BE2C (cell line): Measurements from ENCODE around the gene FETUB.
"Not testable (repeated sequence)": the region's sequence is repeated elsewhere in the genome, so short reads cannot be mapped to it uniquely, and the experiment has no call there.

Source experiments
- DNase-seq: peaks from one replicate; pipeline ENCODE4 v3.0.0-alpha.2; 2020
- H3K27me3 ChIP-seq: fragments of 250-450 bp; sonication (Bioruptor Pico); 2 replicates; pipeline ENCODE4 v1.5.1; 2020; ENCODE audit warnings: mild to moderate bottlenecking
- H3K36me3 ChIP-seq: fragments of 250-450 bp; sonication (Bioruptor Pico); 2 replicates; pipeline ENCODE4 v1.5.1; 2020; ENCODE audit warnings: mild to moderate bottlenecking
- H3K4me1 ChIP-seq: fragments of 250-450 bp; sonication (Bioruptor Pico); 2 replicates; pipeline ENCODE4 v1.5.1; 2020
- H3K4me3 ChIP-seq: 2 replicates; pipeline ENCODE4 v1.5.1; 2011; ENCODE audit warnings: low read depth, low read length
- H3K9me3 ChIP-seq: fragments of 250-450 bp; sonication (Bioruptor Pico); 2 replicates; pipeline ENCODE4 v1.5.1; 2020
- TF ChIP-seq, protein P1 (sequence below): IDR thresholded peaks from 2 replicates; pipeline ENCODE4 v1.5.1; 2012; ENCODE audit warnings: mild to moderate bottlenecking, low read depth, low read length

FETUB gene

DNA sequence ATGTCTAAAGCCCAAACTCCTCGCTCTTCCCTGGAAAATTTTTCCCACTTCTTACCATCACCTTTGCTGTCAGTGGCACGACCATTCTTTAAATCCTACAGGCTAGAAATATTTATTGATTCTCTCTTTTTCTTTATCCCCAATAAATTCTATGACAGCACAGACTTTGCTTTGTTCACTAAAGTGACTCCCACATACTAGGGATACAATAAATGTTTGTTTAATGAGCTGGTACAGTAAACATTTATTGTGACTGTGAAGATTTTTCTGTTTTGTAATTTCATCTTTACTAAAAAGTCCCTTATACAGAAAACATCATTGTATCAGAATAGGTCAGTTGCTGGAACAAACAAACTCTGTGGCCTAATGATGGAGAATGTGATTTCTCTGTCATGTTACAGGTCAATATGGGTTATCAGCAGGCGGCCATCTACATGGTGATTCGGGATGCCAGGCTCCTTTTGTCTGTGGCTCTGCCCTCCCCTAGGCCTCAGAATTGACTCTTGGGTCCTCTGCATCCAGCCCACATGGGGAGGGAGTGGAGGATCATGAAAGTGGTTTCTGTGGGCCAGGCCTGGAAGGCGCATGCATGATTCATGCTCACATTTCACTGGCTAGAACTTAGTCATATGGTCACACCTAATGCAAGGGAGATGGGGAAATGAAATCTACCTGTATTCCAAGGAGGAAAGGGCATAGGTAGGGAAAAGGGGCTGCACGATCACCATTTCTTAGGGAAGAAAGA, 54.3 kb downstream of the FETUB start:
- H3K9me3 ChIP-seq = no peaks in the 10 kb centered on the region
- no peak overlapping the region for H3K4me3 ChIP-seq
- no peaks in the 10 kb centered on the region for H3K36me3 ChIP-seq
- DNase-seq = no peak
- H3K4me1 ChIP-seq = no peaks in the 10 kb centered on the region
- TF ChIP-seq, protein P1, sequence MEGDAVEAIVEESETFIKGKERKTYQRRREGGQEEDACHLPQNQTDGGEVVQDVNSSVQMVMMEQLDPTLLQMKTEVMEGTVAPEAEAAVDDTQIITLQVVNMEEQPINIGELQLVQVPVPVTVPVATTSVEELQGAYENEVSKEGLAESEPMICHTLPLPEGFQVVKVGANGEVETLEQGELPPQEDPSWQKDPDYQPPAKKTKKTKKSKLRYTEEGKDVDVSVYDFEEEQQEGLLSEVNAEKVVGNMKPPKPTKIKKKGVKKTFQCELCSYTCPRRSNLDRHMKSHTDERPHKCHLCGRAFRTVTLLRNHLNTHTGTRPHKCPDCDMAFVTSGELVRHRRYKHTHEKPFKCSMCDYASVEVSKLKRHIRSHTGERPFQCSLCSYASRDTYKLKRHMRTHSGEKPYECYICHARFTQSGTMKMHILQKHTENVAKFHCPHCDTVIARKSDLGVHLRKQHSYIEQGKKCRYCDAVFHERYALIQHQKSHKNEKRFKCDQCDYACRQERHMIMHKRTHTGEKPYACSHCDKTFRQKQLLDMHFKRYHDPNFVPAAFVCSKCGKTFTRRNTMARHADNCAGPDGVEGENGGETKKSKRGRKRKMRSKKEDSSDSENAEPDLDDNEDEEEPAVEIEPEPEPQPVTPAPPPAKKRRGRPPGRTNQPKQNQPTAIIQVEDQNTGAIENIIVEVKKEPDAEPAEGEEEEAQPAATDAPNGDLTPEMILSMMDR = no peak
- peaks cover 10% of the 10 kb centered on the region for H3K27me3 ChIP-seq

DNA sequence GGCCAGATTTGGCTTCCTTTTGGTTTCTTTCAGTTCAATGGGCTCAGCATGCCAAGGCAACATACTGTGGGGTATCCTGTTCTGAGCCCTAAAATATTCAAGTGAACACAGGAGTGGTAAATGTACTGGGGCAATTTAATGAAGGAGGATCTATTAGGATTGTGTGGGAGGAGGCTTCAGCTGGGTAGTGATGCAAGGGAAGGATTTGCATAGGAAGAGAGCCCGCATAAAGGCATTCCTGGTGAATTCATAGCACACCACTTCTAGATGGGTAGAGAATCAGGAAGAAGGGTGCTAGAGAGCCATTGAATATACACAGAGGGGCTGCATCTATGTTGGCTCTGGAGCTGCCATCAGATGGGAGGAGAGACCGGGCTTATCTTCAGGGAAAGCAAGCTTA, 56.3 kb downstream of the FETUB start:
- no peak for DNase-seq
- Histone ChIP-seq H3K4me1 (no peaks in the 10 kb centered on the region), H3K9me3 (no peaks in the 10 kb centered on the region), H3K4me3 (no peak overlapping the region), H3K36me3 (no peaks in the 10 kb centered on the region), H3K27me3 (peaks cover 13% of the 10 kb centered on the region)
- TF ChIP-seq, protein P1 = no peak

DNA sequence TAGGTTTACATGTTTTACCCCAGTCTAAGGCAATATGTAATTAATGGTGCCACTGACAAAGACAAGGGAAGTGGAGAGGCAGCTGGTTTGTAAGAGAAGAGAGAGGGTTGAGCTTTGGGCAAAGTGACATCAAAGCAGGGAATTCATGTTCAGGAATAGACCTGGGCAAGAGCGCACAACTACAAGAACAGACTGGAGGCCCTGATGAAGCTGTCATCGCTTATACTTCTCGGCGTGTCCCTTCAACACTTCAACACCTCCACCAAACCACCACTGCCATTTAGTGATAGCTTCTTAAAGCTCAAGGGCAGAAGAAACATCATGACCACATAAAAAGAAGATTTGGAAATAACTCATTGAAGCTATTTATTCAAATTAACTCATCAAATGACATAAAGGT, 57.3 kb downstream of the FETUB start:
- H3K9me3 ChIP-seq = no peaks in the 10 kb centered on the region
- TF ChIP-seq, protein P1 = no peak
- no peak overlapping the region for H3K4me3 ChIP-seq
- no peaks in the 10 kb centered on the region for H3K36me3 ChIP-seq
- H3K27me3 ChIP-seq = peaks cover 14% of the 10 kb centered on the region
- no peaks in the 10 kb centered on the region for H3K4me1 ChIP-seq
- DNase-seq = no peak

DNA sequence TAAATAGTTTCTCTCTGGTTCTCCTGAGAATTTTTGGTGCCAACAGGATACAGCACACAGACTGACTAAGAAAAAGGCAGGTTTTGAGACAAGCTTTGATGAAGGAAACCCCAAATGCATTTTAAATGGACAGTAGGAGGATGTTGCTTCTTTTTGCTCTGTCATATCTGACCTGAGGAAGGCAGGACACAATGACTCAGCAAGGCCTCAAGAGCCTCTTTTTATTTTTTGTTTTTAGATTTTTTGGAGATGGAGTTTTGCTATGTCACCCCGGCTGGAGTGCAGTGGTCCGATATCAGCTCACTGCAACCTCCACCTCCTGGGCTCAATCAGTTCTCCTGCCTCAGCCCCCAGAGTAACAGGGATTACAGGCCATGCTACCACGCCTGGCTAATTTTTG, 60.1 kb downstream of the FETUB start:
- no peak for DNase-seq
- Histone ChIP-seq H3K9me3 (no peaks in the 10 kb centered on the region), H3K27me3 (peaks cover 18% of the 10 kb centered on the region), H3K36me3 (no peaks in the 10 kb centered on the region), H3K4me1 (no peaks in the 10 kb centered on the region), H3K4me3 (no peak overlapping the region)
- TF ChIP-seq, protein P1 = no peak

DNA sequence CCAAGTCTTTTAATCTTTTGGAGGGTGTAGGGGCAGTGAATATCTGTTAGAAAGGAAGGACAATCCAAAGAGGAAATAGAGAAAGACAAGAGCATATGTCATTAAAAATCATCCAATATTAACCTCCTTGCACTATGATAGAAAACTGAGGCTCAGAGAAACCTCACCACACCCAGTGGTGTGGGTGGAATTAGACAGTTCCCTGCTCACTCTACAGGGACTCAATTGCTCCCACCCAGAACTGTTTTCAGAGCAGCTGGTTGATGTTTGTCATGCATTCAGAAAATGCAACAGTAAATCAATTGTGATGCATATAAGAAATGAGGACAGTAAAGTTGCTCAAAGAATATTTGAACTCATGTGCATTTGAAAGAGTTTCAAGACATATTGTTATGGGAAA, 62.3 kb downstream of the FETUB start:
- not testable (repeated sequence) for H3K36me3 ChIP-seq, H3K4me3 ChIP-seq, H3K9me3 ChIP-seq, DNase-seq, H3K4me1 ChIP-seq
- peaks cover 16% of the 10 kb centered on the region for H3K27me3 ChIP-seq
